Measurements from ENCODE around the gene KAZN.

The KAZN gene

DNA sequence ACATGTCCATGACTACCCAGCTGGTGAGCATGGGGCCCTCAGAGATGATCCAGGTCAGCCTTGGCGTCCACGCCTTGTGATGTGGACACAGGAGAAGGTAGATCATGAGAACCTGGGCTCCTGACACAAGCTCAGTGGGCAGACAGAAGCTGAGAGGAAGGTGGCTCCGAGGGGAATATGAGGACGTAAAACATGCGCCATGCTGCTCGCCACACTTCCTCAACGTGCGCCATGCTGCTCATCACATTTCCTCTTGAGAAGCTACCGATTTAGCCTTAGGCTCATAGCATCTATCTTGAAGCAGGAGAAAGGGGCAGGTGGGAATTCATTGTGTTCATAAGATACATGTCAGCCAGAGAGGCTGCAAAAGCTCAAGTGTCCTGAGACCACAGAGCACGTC, 176.9 kb downstream of the KAZN start:
- no peak overlapping the region for H3K4me3 ChIP-seq (ENCODE audit: low read depth, low read length)
- no peak overlapping the region for H3K27ac ChIP-seq (ENCODE audit: extremely low read depth, low read depth, low read length)
- no peaks in the 10 kb centered on the region for H3K9me3 ChIP-seq (ENCODE audit: control insufficient read depth, insufficient read depth, low read depth, low read length)
- ChIA-PET CTCF (interaction anchor here (0.6 to 0.7 kb wide), 2 partner anchors 139 to 513 kb away, joined by 4 to 5 read pairs; no protein-coding TSS in a partner anchor), POLR2A (no interaction called here)
- no peaks in the 10 kb centered on the region for H3K36me3 ChIP-seq (ENCODE audit: control insufficient read depth in 2 of 2, insufficient read depth in 1 of 2, low read length in 2 of 2)
- H3K4me1 ChIP-seq (ENCODE audit: control insufficient read depth, insufficient read depth, low read length) = no peaks in the 10 kb centered on the region
- TF ChIP-seq YY2 (tag by site-specific recombination; IDR thresholded peaks at IDR 0.05) = no peak
- TF ChIP-seq ZBTB1 (tag by site-specific recombination; IDR thresholded peaks at IDR 0.05) = no peak
- no peak for TF ChIP-seq HOXC10 (CRISPR knock-in tag; IDR thresholded peaks at IDR 0.05)
- no peak for TF ChIP-seq ZNF600 (tag by site-specific recombination; IDR thresholded peaks at IDR 0.05)
- TF ChIP-seq, protein P1, sequence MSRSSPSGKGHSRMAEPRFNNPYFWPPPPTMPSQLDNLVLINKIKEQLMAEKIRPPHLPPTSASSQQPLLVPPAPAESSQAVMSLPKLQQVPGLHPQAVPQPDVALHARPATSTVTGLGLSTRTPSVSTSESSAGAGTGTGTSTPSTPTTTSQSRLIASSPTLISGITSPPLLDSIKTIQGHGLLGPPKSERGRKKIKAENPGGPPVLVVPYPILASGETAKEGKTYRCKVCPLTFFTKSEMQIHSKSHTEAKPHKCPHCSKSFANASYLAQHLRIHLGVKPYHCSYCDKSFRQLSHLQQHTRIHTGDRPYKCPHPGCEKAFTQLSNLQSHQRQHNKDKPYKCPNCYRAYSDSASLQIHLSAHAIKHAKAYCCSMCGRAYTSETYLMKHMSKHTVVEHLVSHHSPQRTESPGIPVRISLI (tag by site-specific recombination; IDR thresholded peaks at IDR 0.05) = no peak
- TF ChIP-seq ZNF677 (tag by site-specific recombination; IDR thresholded peaks at IDR 0.05) = no peak
- no peak for TF ChIP-seq ZNF701 (tag by site-specific recombination; IDR thresholded peaks at IDR 0.05)
- TF ChIP-seq ZBTB49 (tag by site-specific recombination; IDR thresholded peaks at IDR 0.05; ENCODE audit: low read depth) = no peak
- TF ChIP-seq ZNF558 (tag by site-specific recombination; IDR thresholded peaks at IDR 0.05) = no peak
- TF ChIP-seq ZNF155 (tag by site-specific recombination; IDR thresholded peaks at IDR 0.05) = no peak
- TF ChIP-seq ZNF830 (tag by site-specific recombination; IDR thresholded peaks at IDR 0.05; ENCODE audit: low read depth) = no peak
- no peak for TF ChIP-seq ZNF629 (tag by site-specific recombination; IDR thresholded peaks at IDR 0.05)
- no peak for TF ChIP-seq ZNF791 (tag by site-specific recombination; IDR thresholded peaks at IDR 0.05)
- TF ChIP-seq ZNF121 (tag by site-specific recombination; IDR thresholded peaks at IDR 0.05) = no peak

DNA sequence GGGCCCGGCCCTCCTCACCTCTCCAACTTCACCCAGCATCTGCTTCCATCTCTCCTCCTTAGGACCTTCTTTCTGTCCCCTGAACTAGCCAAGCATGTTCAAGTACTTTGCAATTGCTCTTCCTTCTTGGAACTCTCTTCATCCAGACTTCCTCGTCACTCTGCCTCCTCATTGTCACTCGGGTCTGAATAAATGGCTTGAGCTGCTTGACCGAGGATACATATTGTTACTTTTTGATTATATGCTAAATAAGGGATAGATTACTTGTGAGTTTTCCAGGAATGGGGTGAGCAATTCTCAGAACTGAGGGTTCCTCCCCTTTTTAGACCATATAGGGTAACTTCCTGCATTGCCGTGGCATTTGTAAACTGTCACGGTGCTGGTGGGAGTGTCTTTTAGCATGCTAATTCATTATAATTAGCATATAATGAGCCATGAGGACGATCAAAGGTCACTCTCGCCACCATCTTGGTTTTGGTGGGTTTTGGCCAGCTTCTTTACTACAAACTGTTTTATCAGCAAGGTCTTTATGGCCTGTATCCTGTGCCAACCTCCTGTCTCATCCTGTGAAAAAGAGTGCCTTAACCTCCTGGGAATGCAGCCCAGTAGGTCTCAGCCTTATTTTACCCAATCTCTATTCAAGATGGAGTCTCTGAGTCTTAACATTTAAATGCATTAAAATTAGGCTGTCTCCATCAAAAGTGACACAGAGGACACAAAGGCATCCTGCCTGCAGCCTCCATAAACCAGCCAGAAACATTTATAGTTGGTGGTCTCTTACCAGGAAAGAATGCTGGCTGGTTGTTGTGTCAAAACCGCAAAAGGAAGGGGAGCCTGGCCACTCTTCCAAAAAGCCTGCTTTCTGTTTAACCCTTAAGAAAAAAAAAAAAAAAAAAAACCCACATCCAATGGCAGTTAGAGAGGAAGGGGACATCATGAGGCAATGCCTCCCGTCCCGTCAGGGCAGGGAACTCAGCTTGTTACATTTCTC, 179.3 kb downstream of the KAZN start:
- Histone ChIP-seq H3K27ac (ENCODE audit: extremely low read depth, low read depth, low read length) (no peak overlapping the region), H3K9me3 (ENCODE audit: control insufficient read depth, insufficient read depth, low read depth, low read length) (no peaks in the 10 kb centered on the region), H3K36me3 (ENCODE audit: control insufficient read depth in 2 of 2, insufficient read depth in 1 of 2, low read length in 2 of 2) (no peaks in the 10 kb centered on the region), H3K4me3 (ENCODE audit: low read depth, low read length) (no peak overlapping the region), H3K4me1 (ENCODE audit: control insufficient read depth, insufficient read depth, low read length) (no peaks in the 10 kb centered on the region)
- POLR2A ChIA-PET = no interaction called here
- CTCF ChIA-PET = interaction anchor here (0.6 to 3.5 kb wide), 9 partner anchors 9 to 337 kb away, joined by 3 to 24 read pairs (median 5); no protein-coding TSS in a partner anchor
- no peak for TF ChIP-seq ZBTB6 (tag by site-specific recombination; IDR thresholded peaks at IDR 0.05)
- no peak for TF ChIP-seq ZNF146 (tag by site-specific recombination; IDR thresholded peaks at IDR 0.05)
- no peak for TF ChIP-seq ZBTB49 (tag by site-specific recombination; IDR thresholded peaks at IDR 0.05; ENCODE audit: low read depth)
- TF ChIP-seq SCRT2 (tag by site-specific recombination; IDR thresholded peaks at IDR 0.05) = no peak
- TF ChIP-seq, protein P2, sequence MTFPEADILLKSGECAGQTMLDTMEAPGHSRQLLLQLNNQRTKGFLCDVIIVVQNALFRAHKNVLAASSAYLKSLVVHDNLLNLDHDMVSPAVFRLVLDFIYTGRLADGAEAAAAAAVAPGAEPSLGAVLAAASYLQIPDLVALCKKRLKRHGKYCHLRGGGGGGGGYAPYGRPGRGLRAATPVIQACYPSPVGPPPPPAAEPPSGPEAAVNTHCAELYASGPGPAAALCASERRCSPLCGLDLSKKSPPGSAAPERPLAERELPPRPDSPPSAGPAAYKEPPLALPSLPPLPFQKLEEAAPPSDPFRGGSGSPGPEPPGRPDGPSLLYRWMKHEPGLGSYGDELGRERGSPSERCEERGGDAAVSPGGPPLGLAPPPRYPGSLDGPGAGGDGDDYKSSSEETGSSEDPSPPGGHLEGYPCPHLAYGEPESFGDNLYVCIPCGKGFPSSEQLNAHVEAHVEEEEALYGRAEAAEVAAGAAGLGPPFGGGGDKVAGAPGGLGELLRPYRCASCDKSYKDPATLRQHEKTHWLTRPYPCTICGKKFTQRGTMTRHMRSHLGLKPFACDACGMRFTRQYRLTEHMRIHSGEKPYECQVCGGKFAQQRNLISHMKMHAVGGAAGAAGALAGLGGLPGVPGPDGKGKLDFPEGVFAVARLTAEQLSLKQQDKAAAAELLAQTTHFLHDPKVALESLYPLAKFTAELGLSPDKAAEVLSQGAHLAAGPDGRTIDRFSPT (tag by site-specific recombination; IDR thresholded peaks at IDR 0.05) = no peak
- no peak for TF ChIP-seq ZNF660 (tag by site-specific recombination; IDR thresholded peaks at IDR 0.05)
- no peak for TF ChIP-seq KLF8 (tag by site-specific recombination; IDR thresholded peaks at IDR 0.05)
- TF ChIP-seq ZNF645 (tag by site-specific recombination; IDR thresholded peaks at IDR 0.05) = no peak
- TF ChIP-seq, protein P3, sequence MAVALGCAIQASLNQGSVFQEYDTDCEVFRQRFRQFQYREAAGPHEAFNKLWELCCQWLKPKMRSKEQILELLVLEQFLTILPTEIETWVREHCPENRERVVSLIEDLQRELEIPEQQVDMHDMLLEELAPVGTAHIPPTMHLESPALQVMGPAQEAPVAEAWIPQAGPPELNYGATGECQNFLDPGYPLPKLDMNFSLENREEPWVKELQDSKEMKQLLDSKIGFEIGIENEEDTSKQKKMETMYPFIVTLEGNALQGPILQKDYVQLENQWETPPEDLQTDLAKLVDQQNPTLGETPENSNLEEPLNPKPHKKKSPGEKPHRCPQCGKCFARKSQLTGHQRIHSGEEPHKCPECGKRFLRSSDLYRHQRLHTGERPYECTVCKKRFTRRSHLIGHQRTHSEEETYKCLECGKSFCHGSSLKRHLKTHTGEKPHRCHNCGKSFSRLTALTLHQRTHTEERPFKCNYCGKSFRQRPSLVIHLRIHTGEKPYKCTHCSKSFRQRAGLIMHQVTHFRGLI (tag by site-specific recombination; IDR thresholded peaks at IDR 0.05) = no peak

Measured in HEK293 (cell line).